ENCODE data around the gene FMNL2.
A peak's percentile ranks its signal among the peaks of the same experiment; 100 is the strongest.
"Not testable (repeated sequence)": the region's sequence is repeated elsewhere in the genome, so short reads cannot be mapped to it uniquely, and the experiment has no call there.

FMNL2 gene

GRCh38 chr2:152376385-152376784 is 41.4 kb downstream of the FMNL2 start:
- no peak for ATAC-seq
- no peak for DNase-seq

GRCh38 chr2:152376968-152377367 is 42.0 kb downstream of the FMNL2 start:
- DNase-seq (no peak), ATAC-seq (no peak)

GRCh38 chr2:152379089-152379488 is 44.1 kb downstream of the FMNL2 start:
- no peak for DNase-seq
- no peak for ATAC-seq

GRCh38 chr2:152380261-152381055 is 45.5 kb downstream of the FMNL2 start:
- ATAC-seq (no peak), DNase-seq (no peak)

GRCh38 chr2:152383702-152384101 is 48.7 kb downstream of the FMNL2 start:
- DNase-seq, result no peak
- no peak for ATAC-seq

GRCh38 chr2:152384992-152385391 is 50.0 kb downstream of the FMNL2 start:
- ATAC-seq (no peak), DNase-seq (no peak)

GRCh38 chr2:152385650-152386049 is 50.7 kb downstream of the FMNL2 start:
- ATAC-seq, result no peak
- no peak for DNase-seq

GRCh38 chr2:152386266-152386665 is 51.3 kb downstream of the FMNL2 start:
- ATAC-seq (no peak), DNase-seq (no peak)

- no peak for ATAC-seq
- DNase-seq, result no peak
These were observed 52.1 kb downstream of the FMNL2 start for GRCh38 chr2:152387041-152387440.

GRCh38 chr2:152388269-152388668 is 53.3 kb downstream of the FMNL2 start:
- ATAC-seq, DNase-seq: not testable (repeated sequence)

GRCh38 chr2:152389483-152389882 is 54.5 kb downstream of the FMNL2 start:
- ATAC-seq (no peak), DNase-seq (no peak)

- DNase-seq (no peak), ATAC-seq (no peak)
These were observed 55.9 kb downstream of the FMNL2 start for GRCh38 chr2:152390837-152391236.

GRCh38 chr2:152391318-152391717 is 56.3 kb downstream of the FMNL2 start:
- DNase-seq (no peak), ATAC-seq (no peak)

GRCh38 chr2:152393377-152393776 is 58.4 kb downstream of the FMNL2 start:
- ATAC-seq, result no peak
- DNase-seq, result no peak

- DNase-seq (no peak), ATAC-seq (no peak)
These were observed 59.4 kb downstream of the FMNL2 start for GRCh38 chr2:152394326-152394725.

- ATAC-seq (no peak), DNase-seq (no peak)
These were observed 60.1 kb downstream of the FMNL2 start for GRCh38 chr2:152395103-152395502.

GRCh38 chr2:152395572-152395971 is 60.6 kb downstream of the FMNL2 start:
- ATAC-seq, result no peak

GRCh38 chr2:152396051-152396511 is 61.1 kb downstream of the FMNL2 start:
- no peak for DNase-seq
- no peak for ATAC-seq

More at GRCh38 chr2:152395572-152395971, 60.6 kb downstream of the FMNL2 start:
- DNase-seq, result no peak

- DNase-seq (no peak), ATAC-seq (no peak)
These were observed 61.8 kb downstream of the FMNL2 start for GRCh38 chr2:152396763-152397162.

GRCh38 chr2:152399003-152399402 is 64.0 kb downstream of the FMNL2 start:
- ATAC-seq (no peak), DNase-seq (no peak)

GRCh38 chr2:152400607-152401214 is 65.7 kb downstream of the FMNL2 start:
- no peak for DNase-seq
- no peak for ATAC-seq

- peak; percentile 53 for ATAC-seq
These were observed 68.1 kb downstream of the FMNL2 start for GRCh38 chr2:152402780-152403759.

More at GRCh38 chr2:152402780-152403759, 68.1 kb downstream of the FMNL2 start:
- DNase-seq, result no peak
